ENCODE data around the gene SLC4A5.

SLC4A5 gene

GRCh38 chr2:74374509-74375205 is 31.4 kb upstream of the SLC4A5 start:
- no peak for TF ChIP-seq REST (IDR thresholded peaks at IDR 0.05; ENCODE audit: insufficient read depth in 1 of 2, low read depth in 2 of 2, low read length in 2 of 2)
- no peak for TF ChIP-seq SIN3A (IDR thresholded peaks at IDR 0.05; ENCODE audit: borderline replicate concordance, insufficient read depth, low read length)
- no peak for TF ChIP-seq POLR2AphosphoS5 (IDR thresholded peaks at IDR 0.05; ENCODE audit: low read depth, low read length)
- TF ChIP-seq FOXP2 (optimal IDR thresholded peaks at IDR 0.05; ENCODE audit: borderline replicate concordance, extremely low read depth, extremely low read length, insufficient read depth) = no peak
- no peak for TF ChIP-seq TAF1 (IDR thresholded peaks at IDR 0.05; ENCODE audit: borderline replicate concordance, insufficient read depth, low read length)

- no peak for TF ChIP-seq TAF1 (IDR thresholded peaks at IDR 0.05; ENCODE audit: borderline replicate concordance, insufficient read depth, low read length)
- TF ChIP-seq FOXP2 (optimal IDR thresholded peaks at IDR 0.05; ENCODE audit: borderline replicate concordance, extremely low read depth, extremely low read length, insufficient read depth) = no peak
- TF ChIP-seq POLR2AphosphoS5 (IDR thresholded peaks at IDR 0.05; ENCODE audit: low read depth, low read length) = no peak
- no peak for TF ChIP-seq SIN3A (IDR thresholded peaks at IDR 0.05; ENCODE audit: borderline replicate concordance, insufficient read depth, low read length)
Observed at GRCh38 chr2:74373985-74374384, 30.8 kb upstream of the SLC4A5 start.

GRCh38 chr2:74373221-74373676 is 30.0 kb upstream of the SLC4A5 start:
- TF ChIP-seq REST (IDR thresholded peaks at IDR 0.05; ENCODE audit: insufficient read depth in 1 of 2, low read depth in 2 of 2, low read length in 2 of 2) = no peak
- no peak for TF ChIP-seq TAF1 (IDR thresholded peaks at IDR 0.05; ENCODE audit: borderline replicate concordance, insufficient read depth, low read length)
- TF ChIP-seq SIN3A (IDR thresholded peaks at IDR 0.05; ENCODE audit: borderline replicate concordance, insufficient read depth, low read length) = no peak
- no peak for TF ChIP-seq POLR2AphosphoS5 (IDR thresholded peaks at IDR 0.05; ENCODE audit: low read depth, low read length)
- no peak for TF ChIP-seq FOXP2 (optimal IDR thresholded peaks at IDR 0.05; ENCODE audit: borderline replicate concordance, extremely low read depth, extremely low read length, insufficient read depth)

- TF ChIP-seq POLR2AphosphoS5 (IDR thresholded peaks at IDR 0.05; ENCODE audit: low read depth, low read length) = no peak
Observed at GRCh38 chr2:74372674-74373073, 29.5 kb upstream of the SLC4A5 start.

- TF ChIP-seq FOXP2 (optimal IDR thresholded peaks at IDR 0.05; ENCODE audit: borderline replicate concordance, extremely low read depth, extremely low read length, insufficient read depth) (no peak), SIN3A (IDR thresholded peaks at IDR 0.05; ENCODE audit: borderline replicate concordance, insufficient read depth, low read length) (no peak), TAF1 (IDR thresholded peaks at IDR 0.05; ENCODE audit: borderline replicate concordance, insufficient read depth, low read length) (no peak), POLR2AphosphoS5 (IDR thresholded peaks at IDR 0.05; ENCODE audit: low read depth, low read length) (no peak), REST (IDR thresholded peaks at IDR 0.05; ENCODE audit: insufficient read depth in 1 of 2, low read depth in 2 of 2, low read length in 2 of 2) (no peak)
Observed at GRCh38 chr2:74371421-74371820, 28.2 kb upstream of the SLC4A5 start.

GRCh38 chr2:74369976-74370375 is 26.8 kb upstream of the SLC4A5 start:
- TF ChIP-seq FOXP2 (optimal IDR thresholded peaks at IDR 0.05; ENCODE audit: borderline replicate concordance, extremely low read depth, extremely low read length, insufficient read depth) (no peak), TAF1 (IDR thresholded peaks at IDR 0.05; ENCODE audit: borderline replicate concordance, insufficient read depth, low read length) (no peak)
